ENCODE measurements around the gene FBLN1. TPM values are rescaled to one million over a fixed set of nuclear protein-coding genes. Genes with fewer than 3 reads are reported as not detected.
A peak's percentile ranks its signal among the peaks of the same experiment; 100 is the strongest.

The FBLN1 gene
- total RNA-seq, 1 donor from 2014 or later: 18.2 TPM

- no peak for DNase-seq (ENCODE audit: low read depth)
- TF ChIP-seq, protein P1, sequence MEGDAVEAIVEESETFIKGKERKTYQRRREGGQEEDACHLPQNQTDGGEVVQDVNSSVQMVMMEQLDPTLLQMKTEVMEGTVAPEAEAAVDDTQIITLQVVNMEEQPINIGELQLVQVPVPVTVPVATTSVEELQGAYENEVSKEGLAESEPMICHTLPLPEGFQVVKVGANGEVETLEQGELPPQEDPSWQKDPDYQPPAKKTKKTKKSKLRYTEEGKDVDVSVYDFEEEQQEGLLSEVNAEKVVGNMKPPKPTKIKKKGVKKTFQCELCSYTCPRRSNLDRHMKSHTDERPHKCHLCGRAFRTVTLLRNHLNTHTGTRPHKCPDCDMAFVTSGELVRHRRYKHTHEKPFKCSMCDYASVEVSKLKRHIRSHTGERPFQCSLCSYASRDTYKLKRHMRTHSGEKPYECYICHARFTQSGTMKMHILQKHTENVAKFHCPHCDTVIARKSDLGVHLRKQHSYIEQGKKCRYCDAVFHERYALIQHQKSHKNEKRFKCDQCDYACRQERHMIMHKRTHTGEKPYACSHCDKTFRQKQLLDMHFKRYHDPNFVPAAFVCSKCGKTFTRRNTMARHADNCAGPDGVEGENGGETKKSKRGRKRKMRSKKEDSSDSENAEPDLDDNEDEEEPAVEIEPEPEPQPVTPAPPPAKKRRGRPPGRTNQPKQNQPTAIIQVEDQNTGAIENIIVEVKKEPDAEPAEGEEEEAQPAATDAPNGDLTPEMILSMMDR (IDR thresholded peaks at IDR 0.05; ENCODE audit: insufficient read depth, low read length, severe bottlenecking): no peak
- Histone ChIP-seq H3K27me3 (ENCODE audit: control insufficient read depth, insufficient read depth, low read length) (peaks cover 4% of the 10 kb centered on the region), H3K36me3 (ENCODE audit: control insufficient read depth, insufficient read depth, low read length) (no peaks in the 10 kb centered on the region), H3K4me3 (ENCODE audit: low read depth, low read length) (no peak overlapping the region)
- FAIRE-seq: no peak
These were observed 63.3 kb downstream of the FBLN1 start for GRCh38 chr22:45565973-45566372.

DNA sequence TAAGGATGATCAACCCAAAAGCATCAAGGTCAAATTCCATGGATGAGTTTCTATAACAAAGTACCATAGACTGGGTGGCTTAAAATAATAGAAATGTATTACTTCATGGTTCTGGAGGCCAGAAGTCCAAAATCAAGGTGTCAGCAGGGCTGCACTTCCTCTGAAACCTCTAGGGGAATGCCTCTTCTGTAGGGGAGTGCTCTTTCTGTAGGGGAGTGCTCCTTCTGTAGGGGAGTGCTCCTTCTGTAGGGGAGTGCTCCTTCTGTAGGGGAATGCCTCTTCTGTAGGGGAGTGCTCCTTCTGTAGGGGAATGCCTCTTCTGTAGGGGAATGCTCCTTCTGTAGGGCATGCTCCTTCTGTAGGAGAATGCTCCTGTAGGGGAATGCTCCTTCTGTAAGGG is 65.5 kb downstream of the FBLN1 start:
- H3K27me3 ChIP-seq (ENCODE audit: control insufficient read depth, insufficient read depth, low read length): peaks cover 4% of the 10 kb centered on the region
- no peak overlapping the region for H3K4me3 ChIP-seq (ENCODE audit: low read depth, low read length)
- TF ChIP-seq, protein P1 (IDR thresholded peaks at IDR 0.05; ENCODE audit: insufficient read depth, low read length, severe bottlenecking): no peak
- FAIRE-seq: no peak
- DNase-seq (ENCODE audit: low read depth): no peak
- H3K36me3 ChIP-seq (ENCODE audit: control insufficient read depth, insufficient read depth, low read length): no peaks in the 10 kb centered on the region

DNA sequence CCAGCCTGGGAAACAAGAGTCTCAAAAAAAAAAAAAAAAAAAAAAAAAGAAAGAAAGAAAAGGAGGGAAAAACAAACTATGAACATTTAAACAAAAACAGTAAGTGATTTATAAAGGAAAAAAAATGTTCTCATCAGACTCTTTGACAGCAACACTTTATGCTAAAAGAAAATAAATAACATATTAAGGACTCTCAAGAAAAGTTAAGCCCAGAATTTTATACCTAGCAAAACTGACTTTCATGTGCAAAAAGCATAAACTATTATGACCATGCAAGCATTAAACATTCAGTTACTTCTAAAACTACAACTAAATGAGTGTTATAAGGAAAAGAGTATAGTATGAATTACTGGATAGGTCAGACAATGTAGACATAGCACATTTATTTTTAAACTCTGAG is 68.4 kb downstream of the FBLN1 start:
- FAIRE-seq: no peak

DNA sequence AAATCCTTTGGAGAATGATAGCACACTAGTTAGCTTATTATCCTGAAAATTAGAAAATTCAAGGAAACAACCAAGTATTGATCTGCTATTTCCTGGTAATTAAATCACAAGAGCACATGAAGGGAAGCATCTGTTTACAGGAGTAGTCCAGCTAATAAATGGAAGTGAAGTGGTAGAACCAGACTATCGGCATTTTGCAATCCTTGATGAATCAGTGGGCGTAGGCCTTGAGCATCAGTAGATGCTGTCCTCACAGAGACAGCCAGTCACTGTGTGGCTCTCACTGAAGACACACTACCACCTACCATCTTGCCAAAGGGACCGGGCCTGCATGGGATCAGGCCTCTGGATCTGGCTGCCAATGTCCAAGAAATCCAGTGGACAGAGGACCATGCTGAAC is 69.8 kb downstream of the FBLN1 start:
- no peak overlapping the region for H3K4me3 ChIP-seq (ENCODE audit: low read depth, low read length)
- H3K36me3 ChIP-seq (ENCODE audit: control insufficient read depth, insufficient read depth, low read length): no peaks in the 10 kb centered on the region
- DNase-seq (ENCODE audit: low read depth): peak; percentile 92
- peaks cover 4% of the 10 kb centered on the region for H3K27me3 ChIP-seq (ENCODE audit: control insufficient read depth, insufficient read depth, low read length)
- TF ChIP-seq, protein P1 (IDR thresholded peaks at IDR 0.05; ENCODE audit: insufficient read depth, low read length, severe bottlenecking): no peak
- FAIRE-seq: peak; percentile 99

More for the DNA sequence above, 68.4 kb downstream of the FBLN1 start:
- TF ChIP-seq, protein P1 (IDR thresholded peaks at IDR 0.05; ENCODE audit: insufficient read depth, low read length, severe bottlenecking): no peak
- Histone ChIP-seq H3K27me3 (ENCODE audit: control insufficient read depth, insufficient read depth, low read length) (peaks cover 4% of the 10 kb centered on the region), H3K4me3 (ENCODE audit: low read depth, low read length) (no peak overlapping the region), H3K36me3 (ENCODE audit: control insufficient read depth, insufficient read depth, low read length) (no peaks in the 10 kb centered on the region)
- no peak for DNase-seq (ENCODE audit: low read depth)

- Histone ChIP-seq H3K36me3 (ENCODE audit: control insufficient read depth, insufficient read depth, low read length) (no peaks in the 10 kb centered on the region), H3K27me3 (ENCODE audit: control insufficient read depth, insufficient read depth, low read length) (no peaks in the 10 kb centered on the region), H3K4me3 (ENCODE audit: low read depth, low read length) (no peak overlapping the region)
- DNase-seq (ENCODE audit: low read depth) (no peak), FAIRE-seq (no peak)
- TF ChIP-seq, protein P1 (IDR thresholded peaks at IDR 0.05; ENCODE audit: insufficient read depth, low read length, severe bottlenecking): no peak
These were observed 71.5 kb downstream of the FBLN1 start for GRCh38 chr22:45574069-45574703.

- FAIRE-seq: no peak
- Histone ChIP-seq H3K36me3 (ENCODE audit: control insufficient read depth, insufficient read depth, low read length) (no peaks in the 10 kb centered on the region), H3K27me3 (ENCODE audit: control insufficient read depth, insufficient read depth, low read length) (no peaks in the 10 kb centered on the region), H3K4me3 (ENCODE audit: low read depth, low read length) (no peak overlapping the region)
- TF ChIP-seq, protein P1 (IDR thresholded peaks at IDR 0.05; ENCODE audit: insufficient read depth, low read length, severe bottlenecking): no peak
- DNase-seq (ENCODE audit: low read depth): no peak
These were observed 72.5 kb downstream of the FBLN1 start for GRCh38 chr22:45575173-45575572.
